HG02852 (cell line): Measurements from ENCODE around the gene ZFR.

Experiments
- ATAC-seq: cut with Tn5 transposase; IDR thresholded peaks from one replicate; pipeline ENCODE4 v1.9.1; 2021; ENCODE audit warnings: mild to moderate bottlenecking, moderate library complexity; ENCODE audit not compliant: unreplicated experiment

Gene ZFR

GRCh38 chr5:32444431-32445286 is at the start of gene ZFR:
Gene ZFR, minus strand, starts transcription at chr5:32444740. Its CDS starts 82 bp downstream, at chr5:32444658.
- peak; percentile 81 for ATAC-seq

GRCh38 chr5:32490972-32491557 is 46.5 kb upstream of the ZFR start:
- ATAC-seq = no peak

- peak; percentile 64 for ATAC-seq
These were observed 45.4 kb upstream of the ZFR start for GRCh38 chr5:32489791-32490562.

- no peak for ATAC-seq
These were observed 42.9 kb upstream of the ZFR start for GRCh38 chr5:32487424-32487823.

- no peak for ATAC-seq
These were observed 42.5 kb upstream of the ZFR start for GRCh38 chr5:32487008-32487407.

- ATAC-seq = no peak
These were observed 37.7 kb upstream of the ZFR start for GRCh38 chr5:32482193-32482592.

GRCh38 chr5:32479096-32479495 is 34.6 kb upstream of the ZFR start:
- no peak for ATAC-seq

GRCh38 chr5:32476891-32477290 is 32.4 kb upstream of the ZFR start:
- no peak for ATAC-seq

GRCh38 chr5:32475334-32476097 is 31.0 kb upstream of the ZFR start:
- no peak for ATAC-seq

- ATAC-seq = no peak
These were observed 29.8 kb upstream of the ZFR start for GRCh38 chr5:32474209-32474854.

GRCh38 chr5:32473072-32473471 is 28.5 kb upstream of the ZFR start:
- ATAC-seq = no peak

- ATAC-seq = no peak
These were observed 27.2 kb upstream of the ZFR start for GRCh38 chr5:32471784-32472183.

GRCh38 chr5:32465076-32465475 is 20.5 kb upstream of the ZFR start:
- ATAC-seq = no peak

GRCh38 chr5:32462618-32463017 is 18.1 kb upstream of the ZFR start:
- ATAC-seq = no peak

- no peak for ATAC-seq
These were observed 17.0 kb upstream of the ZFR start for GRCh38 chr5:32461441-32462120.

- ATAC-seq = no peak
These were observed 16.2 kb upstream of the ZFR start for GRCh38 chr5:32460702-32461101.

GRCh38 chr5:32458880-32459495 is 14.4 kb upstream of the ZFR start:
- ATAC-seq = no peak

- no peak for ATAC-seq
These were observed 10.8 kb upstream of the ZFR start for GRCh38 chr5:32455311-32455710.

GRCh38 chr5:32454821-32455220 is 10.3 kb upstream of the ZFR start:
- ATAC-seq = no peak
